DOHH2 (cell line): Measurements from ENCODE around the gene ARFIP1.

ENCODE experiments used
- H3F3A ChIP-seq: fragments of 200-600 bp; sonication (generic), shearing (Covaris generic); 2 replicates; pipeline ENCODE4 v1.6.0; 2016; ENCODE audit warnings: antibody characterized with exemption, mild to moderate bottlenecking; ENCODE audit not compliant: control insufficient read depth, insufficient read depth
- H3K27ac ChIP-seq: fragments of 200-600 bp; sonication (generic); 2 replicates; pipeline ENCODE4 v1.5.1; 2014; ENCODE audit warnings: low read depth, mild to moderate bottlenecking, low read length, moderate library complexity
- H3K27me3 ChIP-seq: fragments of 200-600 bp; sonication (generic); 2 replicates; pipeline ENCODE4 v1.6.1; 2014; ENCODE audit warnings: mild to moderate bottlenecking, low read length, mixed read lengths; ENCODE audit not compliant: control insufficient read depth
- H3K36me3 ChIP-seq: fragments of 200-600 bp; sonication (generic); 2 replicates; pipeline ENCODE4 v1.6.1; 2014; ENCODE audit warnings: mild to moderate bottlenecking, low read length, moderate library complexity, mixed read lengths; ENCODE audit not compliant: control insufficient read depth
- H3K4me1 ChIP-seq: fragments of 200-600 bp; sonication (generic); 2 replicates; pipeline ENCODE4 v1.6.1; 2014; ENCODE audit warnings: mild to moderate bottlenecking, low read length, mixed read lengths; ENCODE audit not compliant: control insufficient read depth
- H3K4me2 ChIP-seq: fragments of 200-600 bp; sonication (generic); 2 replicates; pipeline ENCODE4 v1.6.0; 2014; ENCODE audit warnings: mild to moderate bottlenecking, low read length, moderate library complexity
- H3K4me3 ChIP-seq: fragments of 200-600 bp; sonication (generic); 2 replicates; pipeline ENCODE4 v1.5.1; 2014; ENCODE audit warnings: mild to moderate bottlenecking, low read length, mixed read lengths
- H3K79me2 ChIP-seq: fragments of 200-600 bp; sonication (generic); 2 replicates; pipeline ENCODE4 v1.6.1; 2014; ENCODE audit warnings: mild to moderate bottlenecking, low read length, mixed read lengths; ENCODE audit not compliant: control insufficient read depth
- H3K9me2 ChIP-seq: fragments of 200-600 bp; sonication (generic); replicated peaks from 2 replicates; pipeline ENCODE4 v1.6.1; 2014; ENCODE audit warnings: mild to moderate bottlenecking, low read length, mixed read lengths; ENCODE audit not compliant: control insufficient read depth
- H3K9me3 ChIP-seq: fragments of 200-600 bp; sonication (generic); 2 replicates; pipeline ENCODE4 v1.6.1; 2014; ENCODE audit warnings: antibody characterized with exemption, low read length, mixed read lengths; ENCODE audit not compliant: control insufficient read depth, insufficient read depth
- H4K20me1 ChIP-seq: fragments of 200-600 bp; sonication (generic); 2 replicates; pipeline ENCODE4 v1.6.0; 2014; ENCODE audit warnings: low read depth, mild to moderate bottlenecking, antibody characterized with exemption, low read length, moderate library complexity; ENCODE audit not compliant: control insufficient read depth, insufficient read depth
- EZH2phosphoT487 ChIP-seq: fragments of 200-600 bp; sonication (generic); IDR thresholded peaks from 2 replicates; pipeline ENCODE4 v1.6.1; 2017; ENCODE audit warnings: borderline replicate concordance, mild to moderate bottlenecking, antibody characterized with exemption, low read length, moderate library complexity, mixed read lengths
- TF ChIP-seq, protein P1 (sequence below): fragments of 200-600 bp; sonication (generic); IDR thresholded peaks from one replicate; pipeline ENCODE4 v1.5.1; 2014; ENCODE audit warnings: antibody characterized with exemption, mild to moderate bottlenecking, low read depth, low read length; ENCODE audit not compliant: poor library complexity, severe bottlenecking

ARFIP1 gene

DNA sequence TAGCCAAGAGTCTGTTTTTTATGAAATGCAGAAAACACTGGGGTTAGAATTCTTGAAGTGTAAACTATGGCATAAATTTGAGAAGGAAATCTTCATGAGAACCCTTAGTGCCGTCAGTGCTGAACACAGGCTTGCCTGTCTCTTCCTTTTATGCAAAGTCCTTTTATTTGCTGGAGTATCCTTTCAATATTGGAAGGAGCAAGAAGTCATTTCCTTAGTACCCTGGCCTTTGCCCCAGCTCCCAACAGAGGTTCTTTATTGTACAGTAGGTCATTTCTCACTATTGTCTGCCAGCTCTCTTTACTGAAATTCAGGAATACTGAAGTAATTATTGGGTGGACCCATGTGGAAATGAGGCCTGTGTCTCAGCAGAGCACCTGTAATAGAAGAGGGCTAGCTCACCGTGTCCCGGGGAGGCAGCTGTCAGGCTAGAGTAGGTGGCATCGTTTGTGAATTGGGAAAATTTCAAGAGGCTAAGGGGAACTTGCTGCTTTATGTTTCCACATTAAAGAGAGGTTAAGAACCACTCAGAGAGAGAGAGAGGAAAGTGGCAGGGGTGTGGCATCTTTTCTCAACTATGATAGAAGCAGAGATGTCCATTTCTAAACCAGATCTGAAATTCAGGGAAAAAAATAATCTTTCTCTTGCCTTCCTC is 165.0 kb downstream of the ARFIP1 start:
- Histone ChIP-seq H3K4me3 (no peak overlapping the region), H3F3A (no peaks in the 10 kb centered on the region), H3K27ac (no peak overlapping the region), H3K4me1 (no peaks in the 10 kb centered on the region), H3K36me3 (no peaks in the 10 kb centered on the region), H3K27me3 (peaks cover 18% of the 10 kb centered on the region), H3K9me2 (no peaks in the 10 kb centered on the region), H3K9me3 (no peaks in the 10 kb centered on the region; the same call in 1 of the 2 replicates), H4K20me1 (no peaks in the 10 kb centered on the region), H3K4me2 (no peak overlapping the region), H3K79me2 (no peaks in the 10 kb centered on the region)
- TF ChIP-seq, protein P1, sequence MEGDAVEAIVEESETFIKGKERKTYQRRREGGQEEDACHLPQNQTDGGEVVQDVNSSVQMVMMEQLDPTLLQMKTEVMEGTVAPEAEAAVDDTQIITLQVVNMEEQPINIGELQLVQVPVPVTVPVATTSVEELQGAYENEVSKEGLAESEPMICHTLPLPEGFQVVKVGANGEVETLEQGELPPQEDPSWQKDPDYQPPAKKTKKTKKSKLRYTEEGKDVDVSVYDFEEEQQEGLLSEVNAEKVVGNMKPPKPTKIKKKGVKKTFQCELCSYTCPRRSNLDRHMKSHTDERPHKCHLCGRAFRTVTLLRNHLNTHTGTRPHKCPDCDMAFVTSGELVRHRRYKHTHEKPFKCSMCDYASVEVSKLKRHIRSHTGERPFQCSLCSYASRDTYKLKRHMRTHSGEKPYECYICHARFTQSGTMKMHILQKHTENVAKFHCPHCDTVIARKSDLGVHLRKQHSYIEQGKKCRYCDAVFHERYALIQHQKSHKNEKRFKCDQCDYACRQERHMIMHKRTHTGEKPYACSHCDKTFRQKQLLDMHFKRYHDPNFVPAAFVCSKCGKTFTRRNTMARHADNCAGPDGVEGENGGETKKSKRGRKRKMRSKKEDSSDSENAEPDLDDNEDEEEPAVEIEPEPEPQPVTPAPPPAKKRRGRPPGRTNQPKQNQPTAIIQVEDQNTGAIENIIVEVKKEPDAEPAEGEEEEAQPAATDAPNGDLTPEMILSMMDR: no peak
- no peak for TF ChIP-seq EZH2phosphoT487

GRCh38 chr4:152945639-152946038 is 165.9 kb downstream of the ARFIP1 start:
- Histone ChIP-seq H3K4me1 (no peaks in the 10 kb centered on the region), H3K27me3 (peaks cover 17% of the 10 kb centered on the region), H3K27ac (no peak overlapping the region), H3K79me2 (no peaks in the 10 kb centered on the region), H3K9me3 (no peaks in the 10 kb centered on the region; the same call in 1 of the 2 replicates), H3K9me2 (no peaks in the 10 kb centered on the region), H3K4me2 (no peak overlapping the region), H3K4me3 (no peak overlapping the region), H3F3A (no peaks in the 10 kb centered on the region), H3K36me3 (no peaks in the 10 kb centered on the region), H4K20me1 (no peaks in the 10 kb centered on the region)
- TF ChIP-seq, protein P1: no peak
- TF ChIP-seq EZH2phosphoT487: no peak

GRCh38 chr4:152946446-152946845 is 166.7 kb downstream of the ARFIP1 start:
- H3K9me2 ChIP-seq: no peaks in the 10 kb centered on the region
- no peak overlapping the region for H3K4me3 ChIP-seq
- H3K79me2 ChIP-seq: no peaks in the 10 kb centered on the region
- no peaks in the 10 kb centered on the region for H3F3A ChIP-seq
- H3K9me3 ChIP-seq: no peaks in the 10 kb centered on the region; the same call in 1 of the 2 replicates
- TF ChIP-seq EZH2phosphoT487: no peak
- TF ChIP-seq, protein P1: no peak
- H3K27me3 ChIP-seq: peaks cover 15% of the 10 kb centered on the region
- H3K4me2 ChIP-seq: no peak overlapping the region
- H3K36me3 ChIP-seq: no peaks in the 10 kb centered on the region
- no peaks in the 10 kb centered on the region for H4K20me1 ChIP-seq
- H3K4me1 ChIP-seq: no peaks in the 10 kb centered on the region
- no peak overlapping the region for H3K27ac ChIP-seq
